SH-SY5Y (cell line): Measurements from ENCODE around the gene THG1L.

Experiments
- GATA2 ChIP-seq: IDR thresholded peaks from 2 replicates; pipeline ENCODE4 v1.6.1; 2011; ENCODE audit warnings: mild to moderate bottlenecking, low read depth, low read length
- GATA3 ChIP-seq: IDR thresholded peaks from 2 replicates; pipeline ENCODE4 v1.6.1; 2011; ENCODE audit warnings: low read depth, mild to moderate bottlenecking, low read length, moderate library complexity

- no peak for TF ChIP-seq GATA2
- TF ChIP-seq GATA3: no peak
These were observed 10.1 kb upstream of the THG1L start for GRCh38 chr5:157721159-157721558.
